COLO668 (cell line): ENCODE data around the gene MUSTN1.

Experiments used
- DNase-seq: peaks from one replicate; lab custom pipeline; 2025; ENCODE audit not compliant: unreplicated experiment; lab: John Stamatoyannopoulos, UW

Gene MUSTN1

DNA sequence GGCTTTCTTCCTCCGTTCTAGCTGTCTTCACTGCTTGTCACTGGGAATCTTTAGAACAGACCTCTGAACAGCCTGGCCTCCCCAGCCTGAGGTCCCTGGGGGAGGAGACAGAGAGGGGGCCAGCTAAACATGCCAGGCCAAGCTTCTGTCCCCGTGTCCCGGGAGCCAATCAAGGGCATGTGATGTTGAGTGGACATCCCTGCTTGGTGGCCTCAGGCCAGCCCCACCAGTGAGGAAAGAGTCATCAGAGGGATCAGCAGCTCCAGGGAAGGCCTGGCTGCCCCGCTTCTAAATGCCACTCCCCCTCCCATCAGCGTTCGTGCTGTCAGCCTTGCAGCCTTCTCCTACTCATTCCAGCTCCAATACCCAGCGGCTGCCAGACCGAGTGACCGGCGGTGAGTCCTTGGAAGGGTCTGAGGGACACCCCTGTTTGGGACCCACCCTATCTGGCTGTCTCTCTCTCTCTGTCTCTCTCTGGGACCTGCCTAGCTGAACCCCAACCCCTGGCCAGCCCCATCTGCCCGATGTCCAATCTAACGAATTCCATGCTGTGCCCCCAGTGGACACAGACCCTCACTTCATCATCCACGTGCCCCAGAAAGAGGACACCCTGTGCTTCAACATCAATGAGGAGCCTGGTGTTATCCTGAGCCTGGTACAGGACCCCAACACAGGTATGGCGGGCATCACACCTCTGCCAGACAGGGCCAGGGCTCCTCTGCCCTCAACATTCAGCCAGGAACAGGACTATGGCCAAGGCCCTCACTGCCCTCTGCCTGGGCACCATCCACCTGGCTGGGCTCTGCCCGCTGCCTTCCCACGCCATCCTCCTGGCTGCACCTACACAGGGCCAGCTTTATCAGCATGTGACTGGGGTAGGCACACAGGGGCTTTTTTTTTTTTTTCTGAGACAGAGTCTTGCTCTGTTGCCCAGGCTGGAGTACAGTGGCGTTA, 46.9 kb downstream of the MUSTN1 start:
- no peak for DNase-seq

DNA sequence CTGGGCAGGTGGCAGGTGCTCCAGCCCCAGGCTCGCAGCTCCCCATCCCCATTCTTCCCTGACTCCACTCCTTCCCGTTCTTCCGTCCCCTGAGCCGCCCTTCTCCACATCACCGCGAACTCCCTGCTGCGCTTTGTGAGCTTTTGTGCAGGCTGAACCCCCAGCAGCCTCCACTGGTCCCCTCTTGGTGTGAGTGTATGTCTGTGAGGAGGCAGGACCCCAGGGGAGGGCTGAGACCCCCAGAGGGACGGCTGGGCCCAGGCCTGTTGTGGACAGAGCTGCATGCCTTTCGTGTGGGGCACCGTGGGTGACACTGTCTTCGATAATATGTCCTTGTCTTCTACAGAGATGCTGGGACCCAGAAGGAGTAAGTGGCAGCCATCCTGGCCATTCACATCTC, 47.6 kb downstream of the MUSTN1 start:
- no peak for DNase-seq

DNA sequence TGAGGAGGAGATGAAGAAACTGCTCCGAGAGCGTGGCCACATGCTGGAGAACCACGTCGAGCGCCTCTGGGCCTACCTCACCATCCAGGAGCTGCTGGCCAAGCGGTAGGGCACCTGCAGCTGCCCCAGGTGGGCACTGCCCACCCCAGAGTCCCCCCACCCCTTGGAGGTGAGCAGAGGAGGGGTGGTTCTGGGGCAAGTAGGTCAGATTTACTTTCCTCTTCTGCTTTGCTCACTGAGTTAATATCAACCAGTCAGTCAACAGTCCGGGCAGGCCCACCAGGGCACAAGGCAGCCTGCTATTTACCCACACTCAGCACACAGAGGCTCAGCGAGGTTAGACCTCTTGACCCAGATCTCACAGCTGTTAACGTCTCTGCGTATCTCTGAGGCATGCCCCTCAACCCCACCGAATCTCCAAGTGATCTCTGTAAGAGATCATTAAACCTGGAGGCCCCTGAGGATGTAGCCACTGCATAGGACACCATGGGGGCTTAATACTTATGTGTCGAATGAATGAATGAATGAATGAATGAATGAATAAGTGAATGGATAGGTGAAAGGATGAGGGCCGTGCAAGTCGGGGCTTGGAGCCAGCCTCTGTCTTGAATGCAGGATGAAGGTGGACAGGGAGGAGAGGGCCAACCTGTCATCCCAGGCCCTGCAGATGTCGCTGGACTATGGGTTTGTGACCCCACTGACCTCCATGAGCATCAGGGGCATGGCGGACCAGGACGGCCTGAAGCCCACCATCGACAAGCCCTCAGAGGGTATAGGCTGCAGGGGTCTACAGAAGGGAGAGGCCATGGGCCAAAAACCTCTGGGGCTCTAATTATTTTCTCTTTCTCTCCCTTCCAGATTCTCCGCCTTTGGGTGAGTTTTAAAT, 48.2 kb downstream of the MUSTN1 start:
- no peak for DNase-seq

DNA sequence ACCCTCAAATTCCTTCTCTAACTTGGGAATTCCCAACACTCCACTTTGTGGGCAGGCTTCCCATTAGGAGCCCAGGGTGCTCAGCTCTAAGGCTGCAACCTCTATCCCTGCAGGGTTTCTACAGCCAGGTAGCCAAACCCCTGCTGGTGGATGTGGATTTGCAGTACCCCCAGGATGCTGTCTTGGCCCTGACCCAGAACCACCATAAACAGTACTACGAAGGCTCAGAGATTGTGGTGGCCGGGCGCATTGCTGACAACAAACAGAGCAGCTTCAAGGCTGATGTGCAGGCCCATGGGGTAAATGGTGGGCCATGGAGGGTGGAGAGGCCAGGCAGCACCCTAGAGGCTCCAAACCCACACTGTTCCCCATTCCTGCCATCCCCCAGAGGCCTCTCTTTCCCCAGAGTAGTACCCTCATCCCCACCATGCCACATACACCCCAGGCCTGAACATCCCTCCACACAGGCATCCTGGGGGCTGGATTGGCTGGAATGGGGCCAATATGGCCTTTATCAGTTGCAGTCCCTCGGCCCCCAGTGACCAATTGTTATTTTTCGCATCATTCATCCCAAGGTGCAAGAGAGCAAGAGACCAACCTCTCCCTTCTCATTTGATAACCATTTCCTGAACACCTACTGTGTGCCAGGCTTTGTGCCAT, 49.8 kb downstream of the MUSTN1 start:
- no peak for DNase-seq

DNA sequence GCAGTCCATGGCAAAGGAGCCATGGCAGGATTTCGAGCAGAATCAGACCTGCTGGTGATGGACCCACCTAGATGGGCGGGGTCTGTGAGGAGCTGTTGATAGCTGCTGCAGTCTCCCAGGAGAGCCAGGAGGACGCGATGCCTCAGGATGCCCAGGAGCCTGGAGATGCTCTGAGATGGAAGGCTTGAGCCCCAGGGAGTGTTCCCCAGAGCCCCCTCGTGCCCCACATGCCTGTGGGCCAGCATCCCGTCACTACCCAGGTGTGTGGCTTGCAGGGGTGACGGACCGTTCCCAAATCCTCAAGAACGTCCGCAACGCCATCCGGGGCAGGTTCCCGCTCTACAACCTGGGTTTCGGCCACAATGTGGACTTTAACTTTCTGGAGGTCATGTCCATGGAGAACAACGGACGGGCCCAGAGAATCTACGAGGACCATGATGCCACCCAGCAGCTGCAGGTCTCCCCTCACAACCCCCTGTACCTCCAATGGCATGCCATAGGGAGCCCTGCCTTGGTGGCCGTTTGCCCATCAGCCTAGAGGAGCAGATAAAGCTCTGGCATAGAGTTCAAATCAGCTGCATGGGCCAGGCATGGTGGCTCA, 50.7 kb downstream of the MUSTN1 start:
- DNase-seq: no peak

DNA sequence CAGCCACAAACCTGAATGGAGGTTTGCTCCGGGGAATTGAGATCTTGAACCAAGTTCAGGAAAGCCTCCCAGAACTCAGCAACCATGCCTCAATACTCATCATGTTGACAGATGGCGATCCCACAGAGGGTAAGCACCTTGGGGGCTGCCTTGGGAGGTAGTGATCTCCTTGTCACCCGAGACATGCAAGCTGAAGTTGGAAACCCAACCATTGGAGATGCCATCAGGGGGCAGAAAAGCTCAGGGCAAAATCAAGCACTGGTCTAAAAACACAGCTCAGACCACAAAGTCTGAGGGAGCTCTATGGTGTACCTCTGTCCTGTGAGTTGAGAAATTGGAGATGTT, 51.6 kb downstream of the MUSTN1 start:
- DNase-seq: no peak
